Panc1 (cell line): ENCODE data around the gene CCBE1. TPM values are rescaled to one million over a fixed set of nuclear protein-coding genes. Genes with fewer than 3 reads are reported as not detected.

Experiments used
- ATAC-seq: fragments of 200-7000 bp; cut with Tn5 transposase; 2 replicates; pipeline ENCODE4 v1.9.1; 2020; ENCODE audit warnings: mild to moderate bottlenecking, moderate library complexity
- BruUV-seq: library from RNA; stranded (reverse); fragments of 400-500 nt; replicated peaks from 2 replicates; lab custom pipeline; 2021; lab: Mats Ljungman, UMichigan
- CTCF ChIA-PET: fragments of 300-600 bp; sonication (Branson Sonifier 250); formaldehyde crosslinking; loops from one replicate; lab custom pipeline; 2022; ENCODE audit warnings: antibody characterized with exemption; lab: Charles Lee
- POLR2A ChIA-PET: fragments of 300-600 bp; sonication (Branson Sonifier 250); formaldehyde crosslinking; loops from one replicate; lab custom pipeline; 2022; ENCODE audit warnings: antibody characterized with exemption; lab: Charles Lee
- DNase-seq: peaks from one replicate; pipeline ENCODE4 v3.0.0-alpha.2; 2010; ENCODE audit warnings: low read depth, low spot score
- H3K27ac ChIP-seq: 2 replicates; pipeline ENCODE4 v1.5.1; 2011; ENCODE audit warnings: mild to moderate bottlenecking, low read length, inconsistent platforms
- H3K27me3 ChIP-seq: fragments of 200-500 bp; sonication (Bioruptor generic); 2 replicates; pipeline ENCODE4 v1.6.0; 2014; ENCODE audit warnings: low read length, inconsistent platforms; ENCODE audit not compliant: control insufficient read depth, insufficient read depth
- H3K36me3 ChIP-seq: fragments of 200-500 bp; sonication (Bioruptor generic); 2 replicates; pipeline ENCODE4 v1.5.1; 2014; ENCODE audit warnings: inconsistent platforms, mild to moderate bottlenecking, low read length, moderate library complexity; ENCODE audit not compliant: control insufficient read depth, insufficient read depth
- H3K4me1 ChIP-seq: 2 replicates; pipeline ENCODE4 v1.5.1; 2011; ENCODE audit warnings: inconsistent platforms, mild to moderate bottlenecking, low read length, moderate library complexity; ENCODE audit not compliant: control insufficient read depth, insufficient read depth
- H3K4me3 ChIP-seq, 2 experiments: 2 replicates each; pipeline ENCODE4 v1.5.1; 2011 to 2012; ENCODE audit warnings: low read depth in 2 of 2, low read length in 2 of 2, mild to moderate bottlenecking in 2 of 2, inconsistent platforms in 1 of 2, moderate library complexity in 1 of 2
- H3K9me3 ChIP-seq: fragments of 200-500 bp; sonication (Bioruptor generic); 2 replicates; pipeline ENCODE4 v1.5.1; 2014; ENCODE audit warnings: low read depth, mild to moderate bottlenecking, inconsistent platforms, low read length, moderate library complexity; ENCODE audit not compliant: control insufficient read depth, insufficient read depth
- POLR2AphosphoS5 ChIP-seq: IDR thresholded peaks from 2 replicates; pipeline ENCODE4 v1.6.1; 2012; ENCODE audit warnings: mild to moderate bottlenecking, low read depth, low read length, moderate library complexity
- SIN3A ChIP-seq: IDR thresholded peaks from 2 replicates; pipeline ENCODE4 v1.6.1; 2012; ENCODE audit warnings: low read depth, mild to moderate bottlenecking, low read length, moderate library complexity, borderline replicate concordance; ENCODE audit not compliant: insufficient read depth
- TCF7L2 ChIP-seq: IDR thresholded peaks from 2 replicates; pipeline ENCODE4 v1.6.1; 2011; ENCODE audit warnings: mild to moderate bottlenecking, low read depth, low read length, inconsistent platforms
- in situ Hi-C: cut with HindIII; loops from 2 replicates; pipeline ENCODE4 v1.10.0; 2016; ENCODE audit warnings: low sequenced_read_pairs, low pct_unique_long_range_greater_than_20kb
- intact Hi-C: fragments of 100-400 bp; cut with micrococcal nuclease; formaldehyde crosslinking; loops from one replicate; pipeline ENCODE4 v1.10.0; 2022; ENCODE audit not compliant: unreplicated experiment
- total RNA-seq: library from RNA; stranded (reverse); gene quantifications from one replicate; pipeline ENCODE4 v1.2.1, GENCODE V29; 2021; ENCODE audit not compliant: unreplicated experiment
- TF ChIP-seq, protein P1 (sequence below), 2 experiments: IDR thresholded peaks; 2 replicates each; pipeline ENCODE4 v1.6.1; 2011 to 2012; ENCODE audit warnings: low read depth in 2 of 2, control low read depth in 1 of 2, low read length in 1 of 2, mild to moderate bottlenecking in 1 of 2, moderate library complexity in 1 of 2; ENCODE audit not compliant: insufficient read depth in 1 of 2
- TF ChIP-seq, protein P2 (sequence below): fragments of 450-650 bp; IDR thresholded peaks from 2 replicates; pipeline ENCODE4 v1.5.1; 2017; ENCODE audit warnings: mild to moderate bottlenecking

Gene CCBE1
- total RNA-seq, 1 experiment from 2014 or later: 0.13 TPM

- DNase-seq: no peak
- Histone ChIP-seq H3K36me3 (no peaks in the 10 kb centered on the region), H3K27ac (no peak overlapping the region), H3K27me3 (no peaks in the 10 kb centered on the region), H3K4me3 (no peak overlapping the region), H3K9me3 (no peaks in the 10 kb centered on the region), H3K4me1 (no peaks in the 10 kb centered on the region)
- ChIA-PET CTCF (no interaction called here), POLR2A (no interaction called here)
- no TSS peak for BruUV-seq
- intact Hi-C loops (no loop called here), in situ Hi-C loops (no loop called here)
- TF ChIP-seq, protein P1, sequence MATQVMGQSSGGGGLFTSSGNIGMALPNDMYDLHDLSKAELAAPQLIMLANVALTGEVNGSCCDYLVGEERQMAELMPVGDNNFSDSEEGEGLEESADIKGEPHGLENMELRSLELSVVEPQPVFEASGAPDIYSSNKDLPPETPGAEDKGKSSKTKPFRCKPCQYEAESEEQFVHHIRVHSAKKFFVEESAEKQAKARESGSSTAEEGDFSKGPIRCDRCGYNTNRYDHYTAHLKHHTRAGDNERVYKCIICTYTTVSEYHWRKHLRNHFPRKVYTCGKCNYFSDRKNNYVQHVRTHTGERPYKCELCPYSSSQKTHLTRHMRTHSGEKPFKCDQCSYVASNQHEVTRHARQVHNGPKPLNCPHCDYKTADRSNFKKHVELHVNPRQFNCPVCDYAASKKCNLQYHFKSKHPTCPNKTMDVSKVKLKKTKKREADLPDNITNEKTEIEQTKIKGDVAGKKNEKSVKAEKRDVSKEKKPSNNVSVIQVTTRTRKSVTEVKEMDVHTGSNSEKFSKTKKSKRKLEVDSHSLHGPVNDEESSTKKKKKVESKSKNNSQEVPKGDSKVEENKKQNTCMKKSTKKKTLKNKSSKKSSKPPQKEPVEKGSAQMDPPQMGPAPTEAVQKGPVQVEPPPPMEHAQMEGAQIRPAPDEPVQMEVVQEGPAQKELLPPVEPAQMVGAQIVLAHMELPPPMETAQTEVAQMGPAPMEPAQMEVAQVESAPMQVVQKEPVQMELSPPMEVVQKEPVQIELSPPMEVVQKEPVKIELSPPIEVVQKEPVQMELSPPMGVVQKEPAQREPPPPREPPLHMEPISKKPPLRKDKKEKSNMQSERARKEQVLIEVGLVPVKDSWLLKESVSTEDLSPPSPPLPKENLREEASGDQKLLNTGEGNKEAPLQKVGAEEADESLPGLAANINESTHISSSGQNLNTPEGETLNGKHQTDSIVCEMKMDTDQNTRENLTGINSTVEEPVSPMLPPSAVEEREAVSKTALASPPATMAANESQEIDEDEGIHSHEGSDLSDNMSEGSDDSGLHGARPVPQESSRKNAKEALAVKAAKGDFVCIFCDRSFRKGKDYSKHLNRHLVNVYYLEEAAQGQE (IDR thresholded peaks at IDR 0.05; ENCODE audit: insufficient read depth in 1 of 2, low read depth in 2 of 2, low read length in 1 of 2): no peak
- ATAC-seq: no peak
These were observed 100.2 kb downstream of the CCBE1 start for GRCh38 chr18:59597049-59597448.

GRCh38 chr18:59593291-59593717 is 103.9 kb downstream of the CCBE1 start:
- Histone ChIP-seq H3K36me3 (no peaks in the 10 kb centered on the region), H3K27ac (no peak overlapping the region), H3K4me3 (no peak overlapping the region), H3K27me3 (no peaks in the 10 kb centered on the region), H3K4me1 (no peaks in the 10 kb centered on the region), H3K9me3 (no peaks in the 10 kb centered on the region)
- BruUV-seq: no TSS peak
- TF ChIP-seq POLR2AphosphoS5 (no peak), SIN3A (no peak), TCF7L2 (no peak)
- TF ChIP-seq, protein P1 (IDR thresholded peaks at IDR 0.05; ENCODE audit: insufficient read depth in 1 of 2, low read depth in 2 of 2, low read length in 1 of 2): no peak
- TF ChIP-seq, protein P2, sequence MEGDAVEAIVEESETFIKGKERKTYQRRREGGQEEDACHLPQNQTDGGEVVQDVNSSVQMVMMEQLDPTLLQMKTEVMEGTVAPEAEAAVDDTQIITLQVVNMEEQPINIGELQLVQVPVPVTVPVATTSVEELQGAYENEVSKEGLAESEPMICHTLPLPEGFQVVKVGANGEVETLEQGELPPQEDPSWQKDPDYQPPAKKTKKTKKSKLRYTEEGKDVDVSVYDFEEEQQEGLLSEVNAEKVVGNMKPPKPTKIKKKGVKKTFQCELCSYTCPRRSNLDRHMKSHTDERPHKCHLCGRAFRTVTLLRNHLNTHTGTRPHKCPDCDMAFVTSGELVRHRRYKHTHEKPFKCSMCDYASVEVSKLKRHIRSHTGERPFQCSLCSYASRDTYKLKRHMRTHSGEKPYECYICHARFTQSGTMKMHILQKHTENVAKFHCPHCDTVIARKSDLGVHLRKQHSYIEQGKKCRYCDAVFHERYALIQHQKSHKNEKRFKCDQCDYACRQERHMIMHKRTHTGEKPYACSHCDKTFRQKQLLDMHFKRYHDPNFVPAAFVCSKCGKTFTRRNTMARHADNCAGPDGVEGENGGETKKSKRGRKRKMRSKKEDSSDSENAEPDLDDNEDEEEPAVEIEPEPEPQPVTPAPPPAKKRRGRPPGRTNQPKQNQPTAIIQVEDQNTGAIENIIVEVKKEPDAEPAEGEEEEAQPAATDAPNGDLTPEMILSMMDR: no peak
- CTCF ChIA-PET: no interaction called here
- POLR2A ChIA-PET: no interaction called here
- in situ Hi-C loops (no loop called here), intact Hi-C loops (no loop called here)
- DNase-seq (no peak), ATAC-seq (no peak)
